ENCODE data around the gene DMD. TPM values are rescaled to one million over a fixed set of nuclear protein-coding genes. Genes with fewer than 3 reads are reported as not detected.

Gene DMD
- total and polyA plus RNA-seq, 5 donors, result 49.5 to 173 (median 125) TPM

- Histone ChIP-seq H3K27me3 (ENCODE audit: control insufficient read depth, insufficient read depth) (no peaks in the 10 kb centered on the region), H3K4me1 (ENCODE audit: control insufficient read depth, insufficient read depth, low read length) (no peaks in the 10 kb centered on the region), H3K4me3 (ENCODE audit: low read length) (no peak overlapping the region), H3K27ac (ENCODE audit: low read length) (no peak overlapping the region), H3K9me3 (ENCODE audit: control insufficient read depth, low read length) (no peaks in the 10 kb centered on the region)
- 67% methylated on average over 2 of the region's 2 CpGs for WGBS
- no peak for DNase-seq
- ATAC-seq, result no peak
- intact Hi-C loops (cut with DNase I), result no loop called here
Measured at GRCh38 chrX:33156152-33156726, 55.1 kb downstream of the DMD start.

GRCh38 chrX:33149580-33149979 is 61.8 kb downstream of the DMD start:
- Histone ChIP-seq H3K9me3 (ENCODE audit: control insufficient read depth, low read length) (no peaks in the 10 kb centered on the region), H3K27ac (ENCODE audit: low read length) (no peak overlapping the region), H3K27me3 (ENCODE audit: control insufficient read depth, insufficient read depth) (no peaks in the 10 kb centered on the region), H3K4me1 (ENCODE audit: control insufficient read depth, insufficient read depth, low read length) (no peaks in the 10 kb centered on the region), H3K4me3 (ENCODE audit: low read length) (no peak overlapping the region)
- ATAC-seq (no peak), DNase-seq (no peak)
- 86% methylated on average over 4 of the region's 4 CpGs for WGBS
- intact Hi-C loops (cut with DNase I), result no loop called here

- H3K27ac ChIP-seq (ENCODE audit: low read length), result no peak overlapping the region
- intact Hi-C loops (cut with DNase I), result no loop called here
- no peaks in the 10 kb centered on the region for H3K4me1 ChIP-seq (ENCODE audit: control insufficient read depth, insufficient read depth, low read length)
- no peak overlapping the region for H3K4me3 ChIP-seq (ENCODE audit: low read length)
- no peaks in the 10 kb centered on the region for H3K9me3 ChIP-seq (ENCODE audit: control insufficient read depth, low read length)
- H3K27me3 ChIP-seq (ENCODE audit: control insufficient read depth, insufficient read depth), result no peaks in the 10 kb centered on the region
- WGBS, result 85% methylated on average over 5 of the region's 5 CpGs
- ATAC-seq (no peak), DNase-seq (no peak)
Measured at GRCh38 chrX:33149085-33149484, 62.3 kb downstream of the DMD start.

- no peaks in the 10 kb centered on the region for H3K27me3 ChIP-seq (ENCODE audit: control insufficient read depth, insufficient read depth)
- ATAC-seq, result no peak
- no peak for DNase-seq
- H3K4me1 ChIP-seq (ENCODE audit: control insufficient read depth, insufficient read depth, low read length), result peaks cover 2% of the 10 kb centered on the region
- no peak overlapping the region for H3K4me3 ChIP-seq (ENCODE audit: low read length)
- intact Hi-C loops (cut with DNase I), result no loop called here
- H3K27ac ChIP-seq (ENCODE audit: low read length), result no peak overlapping the region
- 87% methylated on average over 8 of the region's 8 CpGs for WGBS
- H3K9me3 ChIP-seq (ENCODE audit: control insufficient read depth, low read length), result no peaks in the 10 kb centered on the region
Measured at GRCh38 chrX:33142331-33142730, 69.0 kb downstream of the DMD start.

- ATAC-seq (no peak), DNase-seq (no peak)
- Histone ChIP-seq H3K4me3 (ENCODE audit: low read length) (no peak overlapping the region), H3K27me3 (ENCODE audit: control insufficient read depth, insufficient read depth) (no peaks in the 10 kb centered on the region), H3K9me3 (ENCODE audit: control insufficient read depth, low read length) (no peaks in the 10 kb centered on the region), H3K27ac (ENCODE audit: low read length) (no peak overlapping the region), H3K4me1 (ENCODE audit: control insufficient read depth, insufficient read depth, low read length) (peaks cover 2% of the 10 kb centered on the region)
- intact Hi-C loops (cut with DNase I), result no loop called here
- WGBS, result 69% methylated on average over 12 of the region's 12 CpGs
Measured at GRCh38 chrX:33138677-33139249, 72.6 kb downstream of the DMD start.

- intact Hi-C loops (cut with DNase I), result no loop called here
- no peaks in the 10 kb centered on the region for H3K9me3 ChIP-seq (ENCODE audit: control insufficient read depth, low read length)
- WGBS, result 21% methylated on average over 4 of the region's 4 CpGs
- H3K27ac ChIP-seq (ENCODE audit: low read length), result no peak overlapping the region
- H3K4me3 ChIP-seq (ENCODE audit: low read length), result no peak overlapping the region
- peaks cover 2% of the 10 kb centered on the region for H3K4me1 ChIP-seq (ENCODE audit: control insufficient read depth, insufficient read depth, low read length)
- H3K27me3 ChIP-seq (ENCODE audit: control insufficient read depth, insufficient read depth), result no peaks in the 10 kb centered on the region
- DNase-seq (no peak), ATAC-seq (no peak)
Measured at GRCh38 chrX:33134164-33134563, 77.2 kb downstream of the DMD start.

GRCh38 chrX:33133320-33133719 is 78.0 kb downstream of the DMD start:
- Histone ChIP-seq H3K4me3 (ENCODE audit: low read length) (no peak overlapping the region), H3K9me3 (ENCODE audit: control insufficient read depth, low read length) (no peaks in the 10 kb centered on the region), H3K4me1 (ENCODE audit: control insufficient read depth, insufficient read depth, low read length) (no peaks in the 10 kb centered on the region), H3K27me3 (ENCODE audit: control insufficient read depth, insufficient read depth) (no peaks in the 10 kb centered on the region), H3K27ac (ENCODE audit: low read length) (no peak overlapping the region)
- ATAC-seq, result no peak
- no peak for DNase-seq
- 63% methylated on average over 3 of the region's 3 CpGs for WGBS
- intact Hi-C loops (cut with DNase I), result no loop called here

- no peak for ATAC-seq
- intact Hi-C loops (cut with DNase I), result no loop called here
- Histone ChIP-seq H3K4me1 (ENCODE audit: control insufficient read depth, insufficient read depth, low read length) (no peaks in the 10 kb centered on the region), H3K27me3 (ENCODE audit: control insufficient read depth, insufficient read depth) (no peaks in the 10 kb centered on the region), H3K27ac (ENCODE audit: low read length) (no peak overlapping the region), H3K9me3 (ENCODE audit: control insufficient read depth, low read length) (no peaks in the 10 kb centered on the region), H3K4me3 (ENCODE audit: low read length) (no peak overlapping the region)
- WGBS, result 46% methylated on average over 3 of the region's 3 CpGs
- no peak for DNase-seq
Measured at GRCh38 chrX:33132569-33132968, 78.8 kb downstream of the DMD start.

GRCh38 chrX:33129607-33130006 is 81.7 kb downstream of the DMD start:
- intact Hi-C loops (cut with DNase I), result no loop called here
- Histone ChIP-seq H3K4me3 (ENCODE audit: low read length) (no peak overlapping the region), H3K4me1 (ENCODE audit: control insufficient read depth, insufficient read depth, low read length) (no peaks in the 10 kb centered on the region), H3K27ac (ENCODE audit: low read length) (no peak overlapping the region), H3K9me3 (ENCODE audit: control insufficient read depth, low read length) (no peaks in the 10 kb centered on the region), H3K27me3 (ENCODE audit: control insufficient read depth, insufficient read depth) (no peaks in the 10 kb centered on the region)
- DNase-seq (no peak), ATAC-seq (no peak)
- 87% methylated on average over 7 of the region's 7 CpGs for WGBS

- no peak overlapping the region for H3K27ac ChIP-seq (ENCODE audit: low read length)
- 51% methylated on average over 10 of the region's 10 CpGs for WGBS
Measured at GRCh38 chrX:33128048-33128805, 83.1 kb downstream of the DMD start.

GRCh38 chrX:33126469-33126868 is 84.9 kb downstream of the DMD start:
- Histone ChIP-seq H3K27ac (ENCODE audit: low read length) (no peak overlapping the region), H3K4me3 (ENCODE audit: low read length) (no peak overlapping the region), H3K4me1 (ENCODE audit: control insufficient read depth, insufficient read depth, low read length) (no peaks in the 10 kb centered on the region), H3K9me3 (ENCODE audit: control insufficient read depth, low read length) (no peaks in the 10 kb centered on the region), H3K27me3 (ENCODE audit: control insufficient read depth, insufficient read depth) (no peaks in the 10 kb centered on the region)
- 55% methylated on average over 6 of the region's 6 CpGs for WGBS
- DNase-seq (no peak), ATAC-seq (no peak)
- intact Hi-C loops (cut with DNase I), result no loop called here

More at GRCh38 chrX:33128048-33128805, 83.1 kb downstream of the DMD start:
- no peak overlapping the region for H3K4me3 ChIP-seq (ENCODE audit: low read length)
- ATAC-seq (no peak), DNase-seq (no peak)
- intact Hi-C loops (cut with DNase I), result no loop called here
- no peaks in the 10 kb centered on the region for H3K27me3 ChIP-seq (ENCODE audit: control insufficient read depth, insufficient read depth)
- H3K9me3 ChIP-seq (ENCODE audit: control insufficient read depth, low read length), result no peaks in the 10 kb centered on the region
- H3K4me1 ChIP-seq (ENCODE audit: control insufficient read depth, insufficient read depth, low read length), result no peaks in the 10 kb centered on the region

Measured in right cardiac atrium (tissue), 5 donors.